GM20000 (cell line): Measurements from ENCODE around the gene GBP1.
A peak's percentile ranks its signal among the peaks of the same experiment; 100 is the strongest.

ENCODE experiments used
- DNase-seq: peaks from one replicate; pipeline ENCODE4 v3.0.0; 2012; ENCODE audit warnings: low spot score
- CTCF ChIP-seq: IDR thresholded peaks from 2 replicates; pipeline ENCODE4 v1.5.1; 2012; ENCODE audit warnings: mild to moderate bottlenecking, control low read depth; ENCODE audit errors: extremely low read depth, missing control alignments

Gene GBP1

GRCh38 chr1:89065079-89065868 is at the start of gene GBP1:
GBP1 (minus strand) TSS chr1:89065208; CDS start chr1:89063234, 1,974 bp downstream.
- peak; percentile 9 for DNase-seq
- no peak for TF ChIP-seq CTCF

GRCh38 chr1:89114662-89115061 is 49.7 kb upstream of the GBP1 start:
- no peak for TF ChIP-seq CTCF
- DNase-seq: no peak

- no peak for DNase-seq
- TF ChIP-seq CTCF: no peak
Observed at GRCh38 chr1:89112871-89113613, 48.0 kb upstream of the GBP1 start.

- TF ChIP-seq CTCF: no peak
- no peak for DNase-seq
Observed at GRCh38 chr1:89104687-89105086, 39.7 kb upstream of the GBP1 start.

- no peak for DNase-seq
- TF ChIP-seq CTCF: no peak
Observed at GRCh38 chr1:89104147-89104546, 39.1 kb upstream of the GBP1 start.

- TF ChIP-seq CTCF: no peak
- DNase-seq: no peak
Observed at GRCh38 chr1:89102021-89102420, 37.0 kb upstream of the GBP1 start.

- no peak for TF ChIP-seq CTCF
- no peak for DNase-seq
Observed at GRCh38 chr1:89100412-89100811, 35.4 kb upstream of the GBP1 start.
